A673 (cell line): ENCODE measurements around the gene TPI1.
"Not testable (repeated sequence)": the region's sequence is repeated elsewhere in the genome, so short reads cannot be mapped to it uniquely, and the experiment has no call there.

Experiments
- CTCF ChIP-seq: fragments of 300-800, 200-600 bp; sonication (generic); conservative IDR thresholded peaks from 2 replicates; pipeline ENCODE4 v1.5.1; 2017; ENCODE audit warnings: low read depth, mild to moderate bottlenecking, antibody characterized with exemption, low read length, moderate library complexity, mixed read lengths
- EZH2 ChIP-seq: fragments of 200-600 bp; sonication (generic); IDR thresholded peaks from 2 replicates; pipeline ENCODE4 v1.6.1; 2017; ENCODE audit warnings: borderline replicate concordance, low read depth, mild to moderate bottlenecking, mixed read lengths, antibody characterized with exemption, low read length; ENCODE audit not compliant: poor library complexity, severe bottlenecking

- TF ChIP-seq CTCF, EZH2: not testable (repeated sequence)
Observed at GRCh38 chr12:6870304-6870703, 3.0 kb downstream of the TPI1 start.
